HG03457 (cell line): ENCODE data around the gene B4GALT1.

Experiments
- ATAC-seq: cut with Tn5 transposase; IDR thresholded peaks from one replicate; pipeline ENCODE4 v1.9.1; 2021; ENCODE audit warnings: moderate number of reproducible peaks; ENCODE audit not compliant: unreplicated experiment

Gene B4GALT1

GRCh38 chr9:33142535-33142934, 24.6 kb downstream of the B4GALT1 start:
- ATAC-seq = no peak

DNA sequence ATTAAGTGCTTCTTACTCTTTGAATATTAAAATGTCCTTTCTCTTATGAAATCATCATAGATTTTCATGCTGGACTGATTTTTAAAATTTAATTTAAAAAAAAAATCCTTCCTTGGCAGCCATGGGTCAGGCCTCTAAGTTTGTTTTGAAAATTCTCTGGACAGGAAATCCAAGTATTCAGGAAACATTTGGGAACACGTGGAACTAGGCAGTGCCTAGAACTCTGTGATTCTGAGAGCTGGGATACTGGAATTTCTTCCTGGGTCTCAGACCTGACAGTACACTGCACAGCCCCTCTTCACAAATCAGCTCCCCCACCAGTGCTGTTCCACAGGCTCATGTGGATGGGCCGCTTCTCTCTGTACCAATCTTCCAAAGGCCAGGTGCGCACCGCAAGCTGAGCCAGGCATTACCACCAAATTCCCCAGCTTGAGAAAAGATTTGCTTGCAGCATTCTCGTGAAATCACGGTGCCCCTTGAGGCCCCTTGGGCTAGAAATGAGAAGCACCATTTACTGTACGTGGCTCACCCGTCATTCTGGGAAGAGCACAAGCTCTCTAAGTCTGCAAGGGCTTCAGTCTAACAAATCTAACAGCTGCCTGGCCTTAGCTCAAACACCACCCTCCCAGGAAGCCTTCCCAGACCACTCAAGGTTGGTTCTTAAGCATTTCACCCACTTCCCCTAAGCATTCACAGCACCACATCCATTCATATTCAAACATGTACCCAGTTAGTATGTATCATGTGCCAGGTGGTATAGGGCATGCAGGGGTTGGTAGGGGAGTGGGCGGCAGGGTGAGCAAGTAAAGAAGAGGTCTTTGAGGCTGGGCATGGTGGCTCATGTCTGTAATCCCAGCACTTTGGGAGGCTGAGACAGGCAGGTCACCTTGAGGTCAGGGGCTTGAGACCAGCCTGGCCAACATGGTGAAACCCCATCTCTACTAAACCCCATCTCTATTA, 26.5 kb downstream of the B4GALT1 start:
- ATAC-seq = no peak

DNA sequence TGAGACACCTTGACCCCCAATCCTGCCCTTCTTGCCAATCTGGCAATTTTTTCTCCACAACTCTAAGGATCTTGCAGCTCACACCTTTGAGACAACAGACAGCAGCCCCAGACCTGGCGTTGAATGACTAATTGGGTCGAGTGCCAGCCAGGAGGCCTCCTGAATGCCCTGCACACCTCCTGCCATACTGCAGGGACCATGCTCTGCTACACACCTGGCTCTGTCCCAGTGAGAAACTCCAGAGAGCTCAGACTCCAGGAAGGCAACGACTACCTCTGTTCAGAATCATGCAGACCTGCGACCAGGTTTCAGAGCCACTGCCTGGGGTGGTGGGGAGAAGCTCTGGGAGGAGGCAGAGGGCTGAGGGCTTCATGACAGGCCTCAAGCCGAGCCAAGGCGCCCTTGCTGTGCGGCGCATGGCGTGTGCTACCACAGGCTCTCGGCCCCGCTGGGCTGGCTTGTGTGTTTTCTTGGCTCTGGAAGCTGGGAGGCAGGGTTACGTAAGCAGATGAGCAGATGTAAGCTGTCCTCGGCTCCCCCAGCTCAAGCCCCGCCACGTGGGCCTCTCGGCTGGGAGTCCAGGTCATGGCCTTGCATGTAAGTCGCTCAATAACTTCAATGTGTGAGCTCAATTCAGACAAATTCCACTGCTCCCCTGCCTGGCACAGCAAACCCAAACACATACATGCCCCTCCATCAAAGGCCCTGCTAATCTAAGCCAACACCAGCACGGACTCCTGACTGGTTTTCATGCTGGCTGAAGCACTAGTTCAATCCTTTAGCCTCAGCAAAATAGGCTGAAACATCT, 27.5 kb downstream of the B4GALT1 start:
- ATAC-seq = no peak

DNA sequence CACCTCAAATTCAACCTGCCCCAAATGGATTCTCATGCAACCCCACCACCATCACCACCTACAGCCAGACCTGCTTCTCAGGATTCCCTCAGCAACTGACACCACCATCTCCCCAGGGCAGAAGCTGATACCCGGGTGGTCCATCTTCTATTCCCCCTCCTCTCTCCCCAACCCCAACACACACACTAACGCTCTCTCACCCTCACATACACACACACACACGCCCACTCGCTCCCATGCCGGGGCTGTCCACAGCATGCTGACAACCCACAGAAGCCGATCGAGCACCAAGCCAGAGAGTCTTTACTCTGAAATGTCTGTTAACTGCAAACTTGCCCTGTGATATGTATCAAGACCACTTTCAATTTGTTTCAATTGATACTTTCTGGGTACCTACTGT, 28.4 kb downstream of the B4GALT1 start:
- no peak for ATAC-seq

GRCh38 chr9:33137781-33138264, 29.3 kb downstream of the B4GALT1 start:
- ATAC-seq = no peak

- ATAC-seq = no peak
These were observed 30.1 kb downstream of the B4GALT1 start for GRCh38 chr9:33136721-33137670.

GRCh38 chr9:33135470-33135958, 31.6 kb downstream of the B4GALT1 start:
- no peak for ATAC-seq

- no peak for ATAC-seq
These were observed 32.1 kb downstream of the B4GALT1 start for GRCh38 chr9:33135031-33135461.

DNA sequence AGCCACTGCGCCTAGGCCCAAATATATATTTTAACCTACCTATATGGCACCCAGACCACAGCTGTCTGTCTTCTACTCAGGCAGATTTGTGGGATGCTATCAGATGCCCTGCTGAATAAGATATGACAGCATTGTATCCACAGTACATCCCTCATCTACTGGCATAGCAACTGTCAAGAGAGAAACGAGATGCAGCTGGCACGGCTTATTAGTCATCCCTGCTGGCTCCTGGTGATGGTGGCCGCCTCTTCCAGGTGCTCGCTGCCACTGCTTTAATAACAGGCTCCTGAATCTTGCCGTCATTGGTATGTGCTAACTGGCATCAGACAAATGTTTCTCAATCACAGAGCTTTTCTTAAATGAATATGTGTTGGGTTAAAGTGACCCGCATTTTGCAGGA, 34.0 kb downstream of the B4GALT1 start:
- ATAC-seq = no peak

- ATAC-seq = no peak
These were observed 35.1 kb downstream of the B4GALT1 start for GRCh38 chr9:33131790-33132772.

GRCh38 chr9:33130961-33131789, 36.0 kb downstream of the B4GALT1 start:
- no peak for ATAC-seq

DNA sequence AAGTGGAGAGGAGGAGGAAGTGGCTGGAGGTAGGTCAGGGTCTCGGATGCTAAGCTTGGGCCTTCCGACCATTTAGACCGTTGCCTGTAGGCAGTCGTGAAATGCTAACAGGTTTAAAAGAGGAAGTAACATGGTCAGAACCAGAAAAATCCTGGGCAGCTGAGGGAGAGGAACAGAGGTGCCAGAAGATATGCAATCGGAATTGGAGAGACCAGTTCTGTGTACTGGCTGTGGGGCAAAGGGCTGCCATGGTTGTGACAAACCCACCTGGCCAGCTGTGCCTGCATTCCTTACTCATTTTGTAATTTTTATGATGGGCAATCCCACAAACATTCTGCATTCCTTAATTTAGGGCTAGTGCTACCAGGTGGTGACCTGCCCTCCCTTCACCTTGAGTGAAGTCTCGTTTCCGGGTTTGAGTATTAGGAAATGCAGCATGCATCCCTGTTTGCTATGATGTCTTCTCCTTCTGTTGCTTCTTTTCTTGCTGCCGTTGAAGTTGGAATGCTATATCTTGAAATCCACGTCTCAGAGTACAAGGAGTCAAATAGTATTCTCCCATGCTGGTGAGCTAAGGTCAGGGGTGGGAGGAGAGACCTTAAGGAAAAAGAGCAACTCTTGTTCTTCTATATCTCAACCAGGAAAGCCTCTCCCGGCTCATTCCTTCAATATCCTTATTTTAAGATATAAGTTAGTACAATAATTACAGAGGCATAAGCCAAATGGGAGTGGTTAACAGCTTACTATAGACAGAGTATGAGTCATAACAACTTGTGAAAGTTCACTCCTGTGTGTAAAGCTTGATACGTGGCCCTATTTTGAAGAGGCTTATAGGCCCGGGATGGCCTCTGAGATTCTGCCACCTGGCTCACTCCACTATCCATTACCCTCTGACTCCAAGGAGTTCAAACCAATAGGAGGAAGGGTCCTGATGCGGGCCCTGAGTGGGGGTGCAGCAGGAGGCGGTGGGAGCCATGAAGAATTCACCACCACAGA, 37.0 kb downstream of the B4GALT1 start:
- ATAC-seq = peak; percentile 49

DNA sequence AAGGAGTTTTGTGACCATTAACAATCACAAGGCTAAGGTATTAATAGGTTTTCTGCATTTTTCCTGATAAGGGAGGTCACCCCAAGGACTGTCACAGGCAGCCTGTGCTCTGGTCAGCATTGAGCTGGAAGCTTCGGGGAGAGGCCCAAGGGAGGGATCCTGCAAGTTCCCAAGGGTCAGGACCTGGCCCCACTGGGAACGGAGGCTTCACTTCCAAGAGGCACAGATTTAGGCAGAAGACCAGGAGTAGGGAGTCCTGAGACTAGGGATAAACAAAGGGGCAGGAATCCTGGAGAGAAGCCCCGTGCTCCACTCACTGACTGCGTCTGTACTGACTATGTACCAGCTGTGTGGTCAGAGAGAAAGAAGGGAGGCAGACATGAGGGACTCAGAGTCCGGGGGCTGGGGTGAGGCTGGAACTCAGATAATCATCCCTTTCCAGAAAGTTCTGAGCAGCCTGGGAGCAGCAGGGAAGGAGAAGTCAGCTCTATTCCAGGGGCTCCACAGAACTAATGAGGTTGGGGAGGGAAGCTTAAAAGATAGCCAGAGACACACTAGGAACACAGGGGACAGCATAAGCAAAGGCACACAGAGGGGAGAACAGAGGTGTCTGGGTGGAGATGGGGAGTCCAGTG, 37.8 kb downstream of the B4GALT1 start:
- no peak for ATAC-seq

GRCh38 chr9:33128570-33128969, 38.6 kb downstream of the B4GALT1 start:
- ATAC-seq = no peak

DNA sequence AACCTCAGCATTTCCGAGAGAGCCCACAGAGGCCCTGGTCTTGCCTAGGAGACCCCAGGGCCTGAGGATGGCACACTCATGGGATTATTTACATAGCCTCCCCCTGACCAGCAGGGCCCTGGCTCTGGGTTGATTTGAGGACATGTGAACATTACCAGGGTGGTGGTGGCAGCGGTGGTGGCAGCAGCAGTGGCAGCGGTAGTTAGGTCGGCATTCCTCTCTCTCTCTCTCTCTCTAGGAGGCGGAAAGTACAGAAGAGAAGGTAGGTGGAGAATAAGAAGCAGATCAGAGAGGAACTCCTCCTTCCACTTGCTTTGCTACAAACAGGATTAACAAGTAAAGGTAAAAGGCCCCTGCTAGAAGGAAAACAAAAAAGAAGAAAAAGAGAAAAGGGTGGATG, 39.3 kb downstream of the B4GALT1 start:
- no peak for ATAC-seq
